GM10266 (cell line): ENCODE data around the gene POLA1.

Experiments
- DNase-seq: peaks from one replicate; pipeline ENCODE4 v3.0.0; 2012; ENCODE audit errors: extremely low spot score
- CTCF ChIP-seq: IDR thresholded peaks from 2 replicates; pipeline ENCODE4 v1.5.1; 2012; ENCODE audit warnings: mild to moderate bottlenecking, low read depth; ENCODE audit not compliant: control insufficient read depth, insufficient read depth; ENCODE audit errors: missing control alignments

The POLA1 gene

GRCh38 chrX:24934279-24934678 is 240.6 kb downstream of the POLA1 start:
- DNase-seq: no peak
- TF ChIP-seq CTCF: no peak

GRCh38 chrX:24945009-24945408 is 251.3 kb downstream of the POLA1 start:
- DNase-seq: no peak
- no peak for TF ChIP-seq CTCF

GRCh38 chrX:24946369-24946768 is 252.7 kb downstream of the POLA1 start:
- TF ChIP-seq CTCF: no peak

GRCh38 chrX:24954732-24955131 is 261.0 kb downstream of the POLA1 start:
- no peak for TF ChIP-seq CTCF
- no peak for DNase-seq

More at GRCh38 chrX:24946369-24946768, 252.7 kb downstream of the POLA1 start:
- no peak for DNase-seq

GRCh38 chrX:24955372-24955930 is 261.7 kb downstream of the POLA1 start:
- TF ChIP-seq CTCF: no peak
- DNase-seq: no peak

GRCh38 chrX:24956828-24957227 is 263.1 kb downstream of the POLA1 start:
- DNase-seq: no peak
- TF ChIP-seq CTCF: no peak

GRCh38 chrX:24961809-24962208 is 268.1 kb downstream of the POLA1 start:
- no peak for TF ChIP-seq CTCF
- DNase-seq: no peak
